Fibroblast of the conjunctiva (primary cell): ENCODE results near the gene DIAPH2.
"Not testable (repeated sequence)": the region's sequence is repeated elsewhere in the genome, so short reads cannot be mapped to it uniquely, and the experiment has no call there.

ENCODE experiments used
- DNase-seq: peaks from one replicate; pipeline ENCODE4 v3.0.0-alpha.2; 2010; ENCODE audit warnings: low read depth

Gene DIAPH2

DNA sequence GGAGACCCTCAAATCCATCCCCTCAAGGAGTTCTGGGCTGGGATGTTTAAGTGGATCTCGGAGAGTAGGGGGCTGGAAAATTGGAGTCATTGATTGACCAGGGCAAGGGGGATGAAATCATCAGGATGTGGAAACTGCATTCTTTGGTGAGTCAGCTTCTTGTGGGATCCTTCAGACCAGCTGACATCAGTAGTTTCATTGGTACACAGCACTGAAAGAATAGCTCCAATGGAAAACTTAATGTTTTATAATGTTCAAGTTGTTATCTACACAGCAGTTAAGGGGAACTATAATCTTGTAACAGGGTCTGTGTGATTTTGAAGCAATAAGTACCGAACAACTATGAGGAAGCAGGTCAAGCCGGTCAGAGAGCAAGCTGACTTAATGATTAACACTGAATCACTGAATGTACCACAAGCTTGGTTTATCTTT lies 705.1 kb downstream of the DIAPH2 start:
- DNase-seq: peak; percentile 54

- DNase-seq: no peak
Measured at GRCh38 chrX:97397371-97397770, 712.7 kb downstream of the DIAPH2 start.

DNA sequence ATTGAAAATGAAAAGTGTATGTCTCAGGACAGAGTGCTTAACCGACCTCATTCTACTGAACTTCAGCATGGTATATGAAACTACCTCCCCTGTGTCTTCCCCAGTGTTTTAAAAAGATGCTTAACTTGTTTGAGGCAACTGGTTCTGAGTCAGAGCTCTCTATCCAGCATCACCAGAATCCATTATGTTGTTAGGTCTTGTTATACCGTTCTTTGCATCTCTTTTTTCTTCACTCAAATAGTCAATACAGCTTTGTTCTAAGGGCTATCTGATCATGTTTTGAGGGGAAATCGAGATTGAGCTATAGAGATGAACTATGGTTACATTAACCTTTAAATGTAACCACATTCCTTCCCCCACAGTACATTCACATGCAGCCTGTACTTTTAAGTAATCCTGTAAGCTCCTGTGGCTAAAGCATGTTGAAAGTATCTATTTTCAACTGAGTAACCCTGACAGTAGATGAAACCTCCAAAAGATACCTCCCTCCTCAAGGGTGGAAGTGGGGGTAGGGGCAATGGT lies 713.4 kb downstream of the DIAPH2 start:
- no peak for DNase-seq

- DNase-seq: peak; percentile 5
Measured at GRCh38 chrX:97399400-97399799, 714.8 kb downstream of the DIAPH2 start.

GRCh38 chrX:97400492-97400891 lies 715.9 kb downstream of the DIAPH2 start:
- DNase-seq: no peak

DNA sequence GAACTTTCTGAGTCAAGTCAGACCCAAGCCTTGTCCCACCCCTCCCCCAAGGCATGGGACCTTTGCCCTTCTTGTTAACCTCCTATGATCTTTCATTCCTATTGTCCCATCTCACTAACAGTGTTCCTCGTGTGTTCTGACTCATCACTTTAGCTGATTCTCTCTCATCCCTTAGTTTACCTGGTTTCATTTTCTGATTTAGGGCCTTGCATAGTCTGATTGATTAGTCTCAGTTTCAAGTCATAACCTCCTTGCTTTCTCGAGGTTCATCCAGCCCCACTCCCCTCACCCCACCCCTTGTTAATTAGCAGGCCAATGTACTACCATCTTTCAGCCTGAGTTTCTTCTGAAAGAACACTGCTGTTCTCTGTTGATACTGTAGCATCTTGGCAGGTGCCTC lies 716.5 kb downstream of the DIAPH2 start:
- no peak for DNase-seq

DNA sequence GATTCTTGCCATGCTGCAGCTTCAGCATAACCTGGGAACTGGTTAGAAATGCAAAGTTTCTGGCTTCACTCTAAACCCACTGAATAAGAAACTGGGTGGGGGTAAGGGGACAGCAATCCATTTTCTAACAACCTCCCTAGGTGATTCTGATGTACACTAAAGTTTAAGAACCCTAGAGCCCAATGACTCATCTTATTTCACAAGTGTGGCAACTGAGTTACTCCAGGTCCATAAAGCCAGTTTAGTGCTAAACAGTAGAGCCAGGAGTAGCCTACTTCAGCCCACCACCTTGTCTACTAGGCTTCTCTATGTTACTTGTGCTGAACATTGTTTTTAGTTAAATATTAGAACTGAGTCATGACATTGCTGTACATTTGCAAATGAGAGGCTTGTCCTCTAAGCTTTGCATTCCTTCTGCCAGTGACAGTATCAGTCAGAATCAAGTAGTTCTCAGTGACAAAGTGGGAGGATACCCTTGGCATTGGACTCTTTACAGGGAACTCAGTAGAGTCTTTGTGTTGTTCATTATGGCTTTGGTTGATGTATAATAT lies 717.0 kb downstream of the DIAPH2 start:
- no peak for DNase-seq

- no peak for DNase-seq
Measured at GRCh38 chrX:97402333-97402732, 717.7 kb downstream of the DIAPH2 start.

GRCh38 chrX:97402903-97403302 lies 718.3 kb downstream of the DIAPH2 start:
- no peak for DNase-seq

DNA sequence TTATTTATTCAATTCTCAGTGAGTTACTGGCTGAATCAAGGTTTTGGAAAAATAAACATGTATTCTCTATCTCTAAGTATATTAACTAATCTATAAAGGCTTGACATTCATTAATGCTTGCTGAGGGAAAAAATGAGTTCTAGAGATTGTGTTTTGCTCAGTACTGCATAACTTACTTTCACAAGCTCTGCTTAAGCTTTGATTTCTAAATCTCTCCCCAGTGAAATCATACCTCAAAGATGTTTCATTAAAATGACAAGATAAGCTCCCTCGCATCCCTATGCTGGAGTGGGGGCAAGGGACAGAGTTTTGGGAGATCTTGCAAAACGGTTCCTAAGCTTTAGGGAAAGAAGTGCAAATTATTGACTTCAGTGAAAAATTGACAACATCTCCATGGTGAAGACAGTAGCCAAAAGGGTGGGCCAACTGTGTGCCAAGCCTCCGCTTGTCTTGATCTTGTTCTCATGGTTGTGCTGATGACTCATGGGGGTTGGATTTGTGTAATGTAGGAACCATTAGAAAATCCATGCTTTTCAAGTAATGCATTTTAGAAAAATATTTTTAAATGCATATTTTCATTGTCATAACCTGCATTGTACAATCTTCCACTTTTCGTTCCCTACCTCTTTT lies 720.5 kb downstream of the DIAPH2 start:
- no peak for DNase-seq

GRCh38 chrX:97409632-97410415 lies 725.2 kb downstream of the DIAPH2 start:
- DNase-seq: not testable (repeated sequence)

- DNase-seq: no peak
Measured at GRCh38 chrX:97416461-97416860, 731.8 kb downstream of the DIAPH2 start.

GRCh38 chrX:97429101-97429500 lies 744.5 kb downstream of the DIAPH2 start:
- no peak for DNase-seq

- no peak for DNase-seq
Measured at GRCh38 chrX:97431281-97431680, 746.6 kb downstream of the DIAPH2 start.

DNA sequence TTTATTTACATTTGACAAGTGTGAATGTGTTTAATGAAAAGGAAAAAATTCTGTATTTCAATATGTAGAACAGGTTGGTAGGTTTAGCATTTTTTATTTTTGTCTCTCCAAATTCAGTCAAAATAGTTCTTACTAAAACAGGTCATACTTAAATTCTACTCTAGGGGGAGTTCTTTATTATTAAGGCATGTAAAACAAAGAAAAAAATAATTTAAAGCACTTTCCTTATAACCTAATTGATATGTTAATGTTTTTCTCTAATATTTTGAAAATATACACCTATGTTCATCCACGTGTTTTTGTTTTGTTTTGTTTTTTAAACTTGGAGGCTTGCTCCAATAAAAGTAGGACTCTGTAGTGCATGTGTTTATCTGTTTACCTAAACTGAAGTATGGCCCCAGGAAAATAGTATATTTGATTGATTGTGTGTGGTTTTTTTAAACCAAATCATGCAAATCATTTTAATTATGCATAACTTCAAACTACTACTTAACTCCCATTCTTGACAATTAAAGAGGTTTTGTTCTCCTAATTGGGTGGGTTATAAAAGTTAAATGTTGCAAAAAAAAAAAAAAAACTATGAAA lies 761.7 kb downstream of the DIAPH2 start:
- DNase-seq: no peak

DNA sequence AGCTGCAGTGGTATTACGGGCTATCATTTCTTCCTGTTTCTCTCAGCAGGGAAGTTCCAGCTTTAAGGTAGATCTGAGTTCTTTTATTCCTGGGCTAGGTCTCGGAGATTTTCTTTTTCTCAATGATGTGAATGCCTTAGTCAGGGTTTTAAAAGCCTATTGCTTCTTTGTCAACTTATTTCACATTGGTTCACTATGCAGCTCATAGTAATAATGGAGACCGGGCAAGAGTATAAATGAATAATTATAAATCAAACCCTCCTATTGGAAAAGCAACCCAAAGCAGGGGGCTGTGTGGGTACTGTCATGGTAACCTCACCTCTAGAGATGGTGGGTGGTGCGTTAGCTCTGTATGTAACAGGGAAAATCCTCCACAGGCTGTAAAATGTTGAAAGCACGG lies 762.7 kb downstream of the DIAPH2 start:
- no peak for DNase-seq

DNA sequence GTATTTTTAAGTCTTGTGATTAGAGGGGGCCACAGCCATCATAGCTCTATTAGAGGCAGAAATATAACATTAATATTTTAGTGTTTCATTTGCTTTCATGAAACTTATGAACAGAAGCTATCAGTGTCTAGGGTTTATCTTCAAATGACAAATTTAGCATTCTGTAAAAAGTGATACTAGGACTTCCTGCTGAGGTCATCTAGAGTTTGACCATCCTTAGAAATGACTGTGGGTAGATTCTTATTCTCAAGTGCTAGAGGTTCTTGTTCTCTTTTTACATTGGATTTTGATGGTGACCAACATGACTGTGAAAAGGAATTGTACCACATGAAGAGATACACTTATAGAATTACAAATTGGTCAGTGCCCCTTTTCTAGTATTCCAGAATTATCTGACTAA lies 767.6 kb downstream of the DIAPH2 start:
- no peak for DNase-seq

DNA sequence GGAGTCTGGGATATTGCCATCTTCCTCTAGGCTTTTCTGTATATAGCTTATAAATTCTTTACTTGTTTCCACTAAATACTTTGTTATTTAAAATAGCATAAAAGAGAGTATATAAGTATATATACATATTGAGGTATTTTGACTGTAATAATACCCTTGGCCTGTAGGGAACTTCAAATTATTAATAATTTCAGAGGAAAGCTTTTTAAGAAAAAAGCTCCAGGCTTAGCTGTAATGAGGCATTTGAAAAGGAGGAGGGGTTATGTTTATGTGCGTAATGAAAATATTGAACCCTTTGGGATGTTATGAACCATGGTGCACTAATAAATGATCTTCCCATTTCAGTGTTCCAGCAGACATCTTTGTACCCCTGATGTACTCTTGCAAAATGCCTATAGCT lies 777.1 kb downstream of the DIAPH2 start:
- no peak for DNase-seq

- DNase-seq: no peak
Measured at GRCh38 chrX:97471071-97471470, 786.4 kb downstream of the DIAPH2 start.

GRCh38 chrX:97474933-97475332 lies 790.3 kb downstream of the DIAPH2 start:
- DNase-seq: no peak

- DNase-seq: no peak
Measured at GRCh38 chrX:97479106-97479890, 794.7 kb downstream of the DIAPH2 start.

- no peak for DNase-seq
Measured at GRCh38 chrX:97481228-97481627, 796.6 kb downstream of the DIAPH2 start.
